GM19238 (cell line): Measurements from ENCODE around the gene CEP170B.
"Not testable (repeated sequence)": the region's sequence is repeated elsewhere in the genome, so short reads cannot be mapped to it uniquely, and the experiment has no call there.

Experiments used
- DNase-seq: peaks from one replicate; pipeline ENCODE4 v3.0.0; 2011; ENCODE audit warnings: low spot score; ENCODE audit not compliant: insufficient read length

The CEP170B gene

DNA sequence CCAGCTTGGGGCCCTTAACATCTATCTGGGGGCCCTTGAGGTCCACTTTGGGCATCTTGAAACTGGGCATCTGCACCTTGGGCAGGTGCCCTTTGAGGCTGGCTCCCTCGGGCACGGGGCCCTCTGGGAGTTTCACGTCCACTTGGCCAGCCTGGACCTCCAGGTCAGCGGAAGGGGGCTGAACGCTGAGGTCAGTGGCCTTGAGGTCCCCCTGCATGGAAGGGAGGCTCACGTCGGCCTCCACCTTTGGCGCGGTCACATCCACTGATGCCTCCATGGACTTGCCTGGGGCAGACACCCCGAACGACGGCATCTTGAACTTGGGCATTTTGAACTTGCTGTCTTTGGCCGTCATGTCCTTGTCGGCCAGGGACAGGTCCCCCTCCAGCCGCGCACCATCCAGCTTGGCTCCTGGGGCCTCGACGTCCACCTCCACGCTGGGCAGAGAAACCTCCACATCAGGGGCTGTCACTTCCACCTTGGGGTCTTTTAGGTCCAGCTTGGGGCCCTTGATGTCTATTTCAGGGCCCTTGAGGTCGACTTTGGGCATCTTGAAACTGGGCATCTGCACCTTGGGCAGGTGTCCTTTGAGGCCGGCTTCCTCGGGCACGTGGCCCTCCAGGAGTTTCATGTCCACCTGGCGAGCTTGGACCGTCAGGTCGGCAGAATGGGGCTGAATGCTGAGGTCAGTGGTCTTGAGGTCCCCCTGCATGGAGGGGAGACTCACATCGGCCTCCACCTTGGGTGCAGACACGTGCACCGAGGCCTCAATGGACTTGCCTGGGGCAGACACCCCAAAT lies 78.3 kb downstream of the CEP170B start:
- not testable (repeated sequence) for DNase-seq

DNA sequence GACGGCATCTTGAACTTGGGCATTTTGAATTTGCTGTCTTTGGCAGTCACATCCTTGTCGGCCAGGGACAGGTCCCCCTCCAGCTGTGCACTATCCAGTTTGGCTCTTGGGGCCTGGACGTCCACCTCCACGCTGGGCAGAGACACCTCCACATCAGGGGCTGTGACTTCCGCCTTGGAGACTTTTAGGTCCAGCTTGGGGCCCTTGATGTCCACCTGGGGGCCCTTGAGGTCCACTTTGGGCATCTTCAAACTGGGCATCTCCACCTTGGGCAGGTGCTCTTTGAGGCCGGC lies 78.9 kb downstream of the CEP170B start:
- not testable (repeated sequence) for DNase-seq

DNA sequence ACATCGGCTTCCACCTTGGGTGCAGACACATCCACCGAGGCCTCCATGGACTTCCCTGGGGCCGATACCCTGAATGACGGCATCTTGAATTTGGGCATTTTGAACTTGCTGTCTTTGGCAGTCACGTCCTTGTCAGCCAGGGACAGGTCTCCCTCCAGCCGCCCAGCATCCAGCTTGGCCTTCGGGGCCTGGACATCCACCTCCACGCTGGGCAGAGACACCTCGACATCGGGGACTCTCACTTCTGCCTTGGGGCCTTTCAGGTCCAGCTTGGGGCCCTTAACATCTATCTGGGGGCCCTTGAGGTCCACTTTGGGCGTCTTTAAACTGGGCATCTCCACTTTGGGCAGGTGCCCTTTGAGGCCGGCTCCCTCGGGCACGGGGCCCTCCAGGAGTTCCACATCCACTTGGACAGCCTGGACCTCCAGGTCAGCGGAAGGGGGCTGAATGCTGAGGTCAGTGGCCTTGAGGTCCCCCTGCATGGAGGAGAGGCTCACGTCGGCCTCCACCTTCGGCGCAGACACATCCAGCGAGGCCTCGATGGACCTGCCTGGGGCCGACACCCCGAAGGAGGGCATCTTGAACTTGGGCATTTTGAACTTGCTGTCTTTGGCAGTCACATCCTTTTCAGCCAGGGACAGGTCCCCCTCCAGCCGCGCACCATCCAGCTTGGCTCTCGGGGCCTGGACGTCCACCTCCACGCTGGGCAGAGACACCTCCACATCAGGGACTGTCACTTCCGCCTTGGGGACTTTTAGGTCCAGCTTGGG lies 79.6 kb downstream of the CEP170B start:
- not testable (repeated sequence) for DNase-seq

DNA sequence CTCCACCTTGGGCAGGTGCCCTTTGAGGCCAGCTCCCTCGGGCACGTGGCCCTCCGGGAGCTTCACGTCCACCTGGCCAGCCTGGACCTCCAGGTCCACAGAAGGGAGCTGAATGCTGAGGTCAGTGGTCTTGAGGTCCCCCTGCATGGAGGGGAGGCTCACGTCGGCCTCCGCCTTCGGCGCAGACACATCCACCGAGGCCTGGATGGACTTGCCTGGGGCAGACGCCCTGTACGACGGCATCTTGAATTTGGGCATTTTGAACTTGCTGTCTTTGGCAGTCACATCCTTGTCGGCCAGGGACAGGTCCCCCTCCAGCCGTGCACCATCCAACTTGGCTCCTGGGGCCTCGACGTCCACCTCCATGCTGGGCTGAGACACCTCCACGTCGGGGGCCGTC lies 80.2 kb downstream of the CEP170B start:
- DNase-seq: not testable (repeated sequence)
